ENCODE results near the gene RSPO4. TPM values are rescaled to one million over a fixed set of nuclear protein-coding genes. Genes with fewer than 3 reads are reported as not detected.

The RSPO4 gene
- total and polyA plus RNA-seq, 9 of the 15 experiments (the other 6 are each of a cell fraction or from before 2014, with no cell fraction given), result 0.04 to 0.34 TPM; not detected in 7

DNA sequence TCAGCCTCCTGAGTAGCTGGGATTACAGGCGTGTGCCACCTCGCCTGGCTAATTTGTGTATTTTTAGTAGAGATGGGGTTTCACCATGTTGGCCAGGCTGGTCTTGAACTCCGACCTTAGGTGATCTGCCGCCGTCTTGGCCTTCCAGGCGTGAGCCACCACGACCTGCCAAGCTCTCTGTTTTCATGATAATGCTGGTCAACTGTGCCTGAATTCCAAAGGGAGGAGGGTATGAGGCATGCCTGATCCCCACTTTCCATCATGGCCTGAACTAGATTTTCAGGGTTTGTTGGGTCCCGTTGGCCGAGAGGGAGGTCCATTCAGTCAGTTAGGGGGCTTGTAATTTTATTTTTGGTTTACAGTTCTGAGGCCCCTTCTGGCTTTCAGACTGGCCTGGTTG, 58.0 kb downstream of the RSPO4 start (continued):
- no peak for TF ChIP-seq NFE2L1 (tag; IDR thresholded peaks at IDR 0.05; ENCODE audit: borderline replicate concordance, low read depth)
- no peak for TF ChIP-seq SRSF7 (optimal IDR thresholded peaks at IDR 0.05; ENCODE audit: low read depth, low read length)
- TF ChIP-seq SIX5 (IDR thresholded peaks at IDR 0.05; ENCODE audit: borderline replicate concordance in 1 of 2, insufficient read depth in 1 of 2, low read depth in 1 of 2, low read length in 2 of 2), result no peak
- no peak for TF ChIP-seq MEIS2 (IDR thresholded peaks at IDR 0.05; ENCODE audit: partially characterized antibody)
- TF ChIP-seq ZNF217 (CRISPR knock-in tag; IDR thresholded peaks at IDR 0.05), result no peak

DNA sequence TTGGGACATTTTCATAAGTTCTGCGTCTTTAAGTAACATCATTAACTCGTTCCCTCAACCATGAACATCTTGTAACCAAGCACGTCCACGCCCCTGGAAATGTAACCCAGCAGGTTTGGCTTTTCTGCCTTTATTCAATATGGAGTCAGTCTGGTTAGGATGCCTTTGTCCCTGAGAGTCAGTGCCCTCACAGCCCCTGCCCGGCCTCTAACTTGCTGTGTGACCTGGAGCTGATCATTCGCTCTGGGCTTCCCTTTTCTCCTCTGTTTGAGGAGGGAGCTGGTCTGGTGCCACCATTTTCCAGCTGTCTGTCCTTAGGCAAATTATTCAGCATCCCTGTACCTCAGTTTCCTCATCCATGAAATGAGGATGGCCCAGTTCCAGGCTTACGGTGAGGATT, 59.5 kb downstream of the RSPO4 start:
- Histone ChIP-seq H2AFZ (ENCODE audit: low read depth, low read length) (no peak overlapping the region), H3K9ac (ENCODE audit: insufficient read depth in 1 of 2, low read depth in 2 of 2, low read length in 2 of 2) (no peak overlapping the region), H3K9me3 (replicated peaks; ENCODE audit: control insufficient read depth, insufficient read depth, low read depth, low read length) (no peaks in the 10 kb centered on the region), H3K36me3 (ENCODE audit: control insufficient read depth, insufficient read depth, low read length) (no peaks in the 10 kb centered on the region), H3K4me3 (no peak overlapping the region), H3K27me3 (ENCODE audit: control insufficient read depth in 2 of 2, insufficient read depth in 2 of 2, low read length in 2 of 2) (peaks cover 13 to 55% of the 10 kb centered on the region in 2 experiments; a peak in 4 of 5 replicates), H4K20me1 (replicated peaks; ENCODE audit: control insufficient read depth, insufficient read depth, low read length) (no peaks in the 10 kb centered on the region), H3K4me2 (ENCODE audit: insufficient read depth, low read length) (no peak overlapping the region), H3K9me1 (ENCODE audit: control insufficient read depth, insufficient read depth, low read length) (no peaks in the 10 kb centered on the region), H3K27ac (ENCODE audit: extremely low read depth, low read depth, low read length) (no peak overlapping the region), H3K4me1 (replicated peaks in 1 of 2; ENCODE audit: control insufficient read depth in 2 of 2, insufficient read depth in 2 of 2, low read length in 2 of 2) (no peaks in the 10 kb centered on the region; a peak in 1 of 5 replicates), H3K79me2 (ENCODE audit: control insufficient read depth, insufficient read depth, low read length) (no peaks in the 10 kb centered on the region)
- ChIA-PET POLR2A (interaction anchor here (0.6 kb wide), 1 partner anchor 19 kb away, joined by 4 read pairs; no protein-coding TSS in a partner anchor), CTCF (ENCODE audit: low intra/inter-chr PET ratio) (no interaction called here)
- no peak for DNase-seq (ENCODE audit: extremely low read depth in 1 of 4, low spot score in 3 of 4)
- TF ChIP-seq ZNF282 (CRISPR knock-in tag; IDR thresholded peaks at IDR 0.05), result no peak
- ATAC-seq, result no peak
- no TSS peak for BruUV-seq (replicated peaks)
- no peak for FAIRE-seq
- intact Hi-C loops (cut with micrococcal nuclease), result no loop called here
- in situ Hi-C loops (cut with MboI), result no loop called here
- WGBS (ENCODE audit: insufficient coverage, low coverage, missing lambda C conversion rate), result 11% methylated on average over 5 of the region's 7 CpGs
